HCT116 (cell line): Measurements from ENCODE around the gene SVBP. TPM values are rescaled to one million over a fixed set of nuclear protein-coding genes. Genes with fewer than 3 reads are reported as not detected.

Source experiments
- ATAC-seq: fragments of 200-7000 bp; cut with Tn5 transposase; 2 replicates; pipeline ENCODE4 v1.9.1; 2020; ENCODE audit warnings: mild to moderate bottlenecking, moderate library complexity
- BruUV-seq: library from RNA; stranded (reverse); fragments of 400-500 nt; replicated peaks from 2 replicates; lab custom pipeline; 2021; lab: Mats Ljungman, UMichigan
- CTCF ChIA-PET: fragments of 300-600 bp; sonication (Branson Sonifier 250); formaldehyde crosslinking; loops from one replicate; lab custom pipeline; 2021; ENCODE audit warnings: antibody characterized with exemption; lab: Charles Lee
- POLR2A ChIA-PET: fragments of 300-600, 350-600 bp; sonication (Branson Sonifier 250); formaldehyde crosslinking; loops from one replicate; lab custom pipeline; 2021; ENCODE audit warnings: antibody characterized with exemption; lab: Charles Lee
- RAD21 ChIA-PET, 2 experiments: fragments of 300-600 bp; sonication (Branson Sonifier 250); formaldehyde crosslinking; loops; one replicate each; lab custom pipeline; 2023; ENCODE audit warnings: low total read pairs in 2 of 2; ENCODE audit not compliant: uncharacterized antibody in 2 of 2, unreplicated experiment in 2 of 2, low non-redundant PET in 1 of 2; lab: Charles Lee
- DNase-seq: peaks from one replicate; pipeline ENCODE4 v3.0.0-alpha.2; 2010; ENCODE audit warnings: low read depth, low spot score
- H2AFZ ChIP-seq: fragments of 200-600 bp; shearing (Covaris generic), sonication (generic); 2 replicates; pipeline ENCODE4 v1.6.1; 2017; ENCODE audit warnings: low read depth, mixed run types, mixed read lengths, antibody characterized with exemption, low read length; ENCODE audit not compliant: poor library complexity, severe bottlenecking
- H3K27ac ChIP-seq: 2 replicates; pipeline ENCODE4 v1.5.1; 2012; ENCODE audit warnings: low read depth, low read length
- H3K27me3 ChIP-seq: fragments of 200-600 bp; sonication (generic); 2 replicates; pipeline ENCODE4 v1.6.1; 2016; ENCODE audit warnings: mixed run types, low read length, mixed read lengths; ENCODE audit not compliant: insufficient read depth
- H3K36me3 ChIP-seq, 2 experiments: fragments of 200-500 bp in 1 of 2; fragments of 200-600 bp in 1 of 2; sonication (Bioruptor generic) in 1 of 2; sonication (generic) in 1 of 2; 2 replicates each; pipeline versions ENCODE4 v1.5.1 to v1.6.1; 2014 to 2016; ENCODE audit warnings: low read length in 2 of 2, inconsistent platforms in 1 of 2, mixed read lengths in 1 of 2, mixed run types in 1 of 2; ENCODE audit not compliant: insufficient read depth in 2 of 2, control insufficient read depth in 1 of 2
- H3K4me1 ChIP-seq, 2 experiments: fragments of 200-600 bp in 1 of 2; sonication (generic) in 1 of 2; 2 replicates each; pipeline versions ENCODE4 v1.5.1 to v1.6.1; 2012 to 2017; ENCODE audit warnings: low read length in 2 of 2, inconsistent platforms in 1 of 2, mild to moderate bottlenecking in 1 of 2, mixed read lengths in 1 of 2, mixed run types in 1 of 2, moderate library complexity in 1 of 2; ENCODE audit not compliant: insufficient read depth in 2 of 2, control insufficient read depth in 1 of 2
- H3K4me2 ChIP-seq: fragments of 200-600 bp; sonication (generic); 2 replicates; pipeline ENCODE4 v1.6.1; 2017; ENCODE audit warnings: mixed run types, low read length, mixed read lengths
- H3K4me3 ChIP-seq, 2 experiments: fragments of 200-600 bp in 1 of 2; sonication (generic) in 1 of 2; replicated peaks in 1 of 2; 2 replicates each; pipeline ENCODE4 v1.5.1; 2011 to 2016; ENCODE audit warnings: low read length in 2 of 2, control low read depth in 1 of 2, low read depth in 1 of 2, mild to moderate bottlenecking in 1 of 2, mixed read lengths in 1 of 2, mixed run types in 1 of 2
- H3K79me2 ChIP-seq: fragments of 200-600 bp; sonication (generic); 2 replicates; pipeline ENCODE4 v1.6.1; 2017; ENCODE audit warnings: mild to moderate bottlenecking, mixed run types, low read length, moderate library complexity, mixed read lengths; ENCODE audit not compliant: insufficient read depth
- H3K9ac ChIP-seq: fragments of 200-600 bp; sonication (generic); 2 replicates; pipeline ENCODE4 v1.6.1; 2016; ENCODE audit warnings: low read length, mixed read lengths
- H3K9me2 ChIP-seq: fragments of 200-600 bp; sonication (generic), shearing (Covaris generic); 2 replicates; pipeline ENCODE4 v1.6.1; 2017; ENCODE audit warnings: mixed run types, mild to moderate bottlenecking, moderate library complexity; ENCODE audit not compliant: insufficient read depth
- H3K9me3 ChIP-seq, 2 experiments: fragments of 200-500 bp in 1 of 2; fragments of 200-600 bp in 1 of 2; sonication (Bioruptor generic) in 1 of 2; sonication (generic) in 1 of 2; 2 replicates each; pipeline ENCODE4 v1.6.1; 2014 to 2017; ENCODE audit warnings: low read length in 2 of 2, mixed read lengths in 2 of 2, inconsistent platforms in 1 of 2, low read depth in 1 of 2, mild to moderate bottlenecking in 1 of 2, mixed run types in 1 of 2, moderate library complexity in 1 of 2; ENCODE audit not compliant: control insufficient read depth in 1 of 2, insufficient read depth in 1 of 2
- H4K20me1 ChIP-seq: fragments of 200-600 bp; sonication (generic), shearing (Covaris generic); 2 replicates; pipeline ENCODE4 v1.6.1; 2017; ENCODE audit warnings: mixed run types, mild to moderate bottlenecking, moderate library complexity; ENCODE audit not compliant: insufficient read depth
- ATF3 ChIP-seq: IDR thresholded peaks from 2 replicates; pipeline ENCODE4 v1.6.1; 2012
- CEBPB ChIP-seq: IDR thresholded peaks from 2 replicates; pipeline ENCODE4 v1.6.1; 2012; ENCODE audit warnings: low read depth
- CTCF ChIP-seq, 3 experiments: fragments of 200-600 bp in 1 of 3; sonication (generic) in 1 of 3; IDR thresholded peaks in 2 of 3; conservative IDR thresholded peaks in 1 of 3; 2 replicates each; pipeline ENCODE4 v1.5.1; 2012 to 2017; ENCODE audit warnings: low read depth in 2 of 3, low read length in 2 of 3, antibody characterized with exemption in 1 of 3, borderline replicate concordance in 1 of 3, control low read depth in 1 of 3, mild to moderate bottlenecking in 1 of 3, mixed read lengths in 1 of 3, mixed run types in 1 of 3, moderate library complexity in 1 of 3; ENCODE audit not compliant: insufficient read depth in 1 of 3
- ELF1 ChIP-seq: IDR thresholded peaks from 2 replicates; pipeline ENCODE4 v1.6.1; 2012; ENCODE audit warnings: low read depth, borderline replicate concordance
- EZH2phosphoT487 ChIP-seq: fragments of 200-600 bp; IDR thresholded peaks from 2 replicates; pipeline ENCODE4 v1.6.1; 2018; ENCODE audit warnings: antibody characterized with exemption, borderline replicate concordance
- FOSL1 ChIP-seq: IDR thresholded peaks from 2 replicates; pipeline ENCODE4 v1.6.1; 2012; ENCODE audit warnings: low read depth
- POLR2A ChIP-seq: IDR thresholded peaks from 2 replicates; pipeline ENCODE4 v1.7.0; 2011; ENCODE audit warnings: borderline replicate concordance; ENCODE audit not compliant: insufficient read depth, insufficient read length; ENCODE audit errors: extremely low read depth
- POLR2AphosphoS5 ChIP-seq: IDR thresholded peaks from 2 replicates; pipeline ENCODE4 v1.6.1; 2011; ENCODE audit warnings: mild to moderate bottlenecking, low read depth, low read length, moderate library complexity
- RAD21 ChIP-seq: IDR thresholded peaks from 2 replicates; pipeline ENCODE4 v1.6.1; 2012; ENCODE audit warnings: low read depth, mild to moderate bottlenecking
- REST ChIP-seq: IDR thresholded peaks from 2 replicates; pipeline ENCODE4 v1.6.1; 2012; ENCODE audit warnings: low read depth
- ZBTB33 ChIP-seq: IDR thresholded peaks from 2 replicates; pipeline ENCODE4 v1.6.1; 2011; ENCODE audit warnings: mild to moderate bottlenecking, low read length, moderate library complexity; ENCODE audit not compliant: insufficient replicate concordance; ENCODE audit errors: extremely low read depth
- intact Hi-C: fragments of 100-400 bp; cut with micrococcal nuclease; formaldehyde crosslinking; loops from 2 replicates; pipeline ENCODE4 v1.10.0; 2022
- total RNA-seq: library from RNA; stranded (reverse); gene quantifications from one replicate; pipeline ENCODE4 v1.2.1, GENCODE V29; 2021; ENCODE audit not compliant: unreplicated experiment

The SVBP gene
- total RNA-seq, 1 experiment from 2014 or later, result 14.4 TPM

GRCh38 chr1:42861014-42861399, 43.8 kb upstream of the SVBP start:
- ChIA-PET POLR2A (no interaction called here), CTCF (no interaction called here), RAD21 (no interaction called here)
- Histone ChIP-seq H3K4me2 (no peak overlapping the region), H2AFZ (no peak overlapping the region), H4K20me1 (no peaks in the 10 kb centered on the region), H3K27ac (no peak overlapping the region), H3K27me3 (no peaks in the 10 kb centered on the region), H3K9me3 (peaks cover 0 to 10% of the 10 kb centered on the region in 2 experiments; a peak in 1 of 4 replicates), H3K4me1 (no peaks in the 10 kb centered on the region), H3K36me3 (no peaks in the 10 kb centered on the region), H3K9me2 (no peaks in the 10 kb centered on the region), H3K9ac (no peak overlapping the region), H3K4me3 (no peak overlapping the region), H3K79me2 (no peaks in the 10 kb centered on the region)
- TF ChIP-seq ZBTB33 (no peak), CEBPB (no peak), REST (no peak), POLR2AphosphoS5 (no peak), EZH2phosphoT487 (no peak), CTCF (IDR thresholded peaks at IDR 0.05 in 2 of 3, conservative IDR thresholded peaks at IDR 0.05 in 1 of 3; ENCODE audit: borderline replicate concordance in 1 of 3, insufficient read depth in 1 of 3, low read depth in 2 of 3, low read length in 2 of 3) (no peak), POLR2A (no peak), ATF3 (no peak), RAD21 (no peak), ELF1 (no peak), FOSL1 (no peak)
- intact Hi-C loops, result no loop called here
- DNase-seq (no peak), ATAC-seq (no peak)
- no TSS peak for BruUV-seq
